ENCODE measurements around the gene TSPAN9.

TSPAN9 gene

DNA sequence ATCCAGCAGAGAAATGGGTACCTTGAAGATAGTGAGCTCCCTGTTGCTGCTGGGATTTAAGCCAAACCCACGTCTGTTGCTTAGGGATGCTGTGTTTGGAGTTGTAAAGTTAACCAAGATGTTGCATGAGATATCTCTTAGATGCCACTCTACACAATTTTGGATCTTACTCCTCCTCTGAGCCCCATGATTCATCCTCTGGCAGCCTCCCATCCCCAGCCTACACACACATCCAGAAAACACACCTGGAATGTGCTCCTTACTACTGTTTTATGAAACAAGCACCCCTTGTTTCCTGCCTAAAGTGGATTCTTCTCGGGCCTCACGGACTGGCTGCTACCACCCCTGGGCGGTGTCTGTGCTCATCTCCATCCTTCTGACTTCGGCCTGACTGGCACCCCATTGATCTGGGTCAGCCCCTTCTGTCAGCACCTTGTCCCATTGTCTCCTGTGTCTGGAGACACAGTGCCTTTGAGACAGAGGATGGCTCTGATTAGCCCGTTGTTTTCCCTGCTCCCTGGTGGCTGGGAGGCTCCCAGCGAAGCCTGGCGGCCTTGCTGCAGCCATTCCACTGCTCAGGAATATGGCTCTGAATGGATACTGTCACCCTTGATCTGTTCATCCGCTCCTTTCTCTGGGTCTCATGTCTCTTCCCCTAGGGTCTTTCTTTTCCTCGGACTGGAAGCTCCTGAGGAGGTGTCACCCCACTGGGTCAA is 24.3 kb downstream of the TSPAN9 start:
- no peak for DNase-seq (ENCODE audit: low read depth in 3 of 3)

- no peak for DNase-seq (ENCODE audit: low read depth in 3 of 3)
Observed at GRCh38 chr12:3102771-3103410, 25.7 kb downstream of the TSPAN9 start.

DNA sequence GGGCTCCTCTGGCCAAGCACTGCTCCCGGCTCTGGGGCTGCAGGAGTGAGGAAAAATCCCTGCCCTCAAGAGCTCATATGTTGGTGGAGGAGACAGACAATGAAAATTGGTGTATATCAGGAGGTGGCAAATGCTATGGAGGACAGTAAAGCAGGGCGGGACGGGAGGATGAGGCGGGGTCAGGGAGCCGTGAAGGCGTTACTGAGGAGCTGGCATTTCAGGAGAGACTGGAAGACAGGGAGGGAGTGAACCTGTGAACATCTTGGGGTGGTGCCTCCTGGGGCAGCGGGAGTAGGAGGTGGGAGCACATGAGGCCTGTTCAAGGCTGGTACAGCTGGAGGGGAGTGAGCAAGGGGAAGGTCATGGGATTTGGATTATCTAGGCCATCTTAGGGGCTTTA is 26.6 kb downstream of the TSPAN9 start:
- no peak for DNase-seq (ENCODE audit: low read depth in 3 of 3)

DNA sequence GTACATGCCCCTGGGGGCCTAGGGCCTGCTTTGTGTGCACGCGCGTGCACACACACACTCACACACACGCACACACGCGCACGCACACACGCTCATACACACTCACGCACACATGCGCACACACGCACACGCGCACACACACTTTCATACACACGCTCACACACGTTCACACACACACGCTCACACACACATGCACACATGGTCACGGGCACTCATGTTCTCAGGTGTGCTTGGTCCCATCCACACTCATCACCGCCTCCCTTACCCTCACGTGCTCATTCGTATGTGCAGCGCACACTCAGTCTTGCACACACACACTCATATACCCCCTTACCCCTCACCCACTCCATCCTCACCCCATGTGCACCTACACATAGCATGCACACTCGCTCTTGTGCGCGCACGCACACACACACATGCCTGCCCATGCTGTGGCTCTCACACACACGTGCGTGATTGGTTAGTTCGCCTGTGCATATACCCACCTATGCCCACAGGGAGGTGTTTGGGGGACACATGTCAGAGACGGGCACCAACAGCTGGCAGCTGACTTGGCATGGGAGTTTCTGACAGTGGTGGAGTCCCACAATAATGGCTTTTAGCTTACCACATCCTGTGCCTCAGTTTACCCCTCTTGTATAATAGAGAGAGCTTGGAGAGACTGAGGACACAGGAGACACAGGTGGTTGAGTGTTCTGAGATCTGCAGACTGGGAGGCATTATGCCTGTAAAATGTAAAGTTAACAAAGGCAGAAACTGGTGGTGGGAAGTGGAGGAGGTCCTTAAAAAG is 28.7 kb downstream of the TSPAN9 start:
- no peak for DNase-seq (ENCODE audit: low read depth in 3 of 3)

DNA sequence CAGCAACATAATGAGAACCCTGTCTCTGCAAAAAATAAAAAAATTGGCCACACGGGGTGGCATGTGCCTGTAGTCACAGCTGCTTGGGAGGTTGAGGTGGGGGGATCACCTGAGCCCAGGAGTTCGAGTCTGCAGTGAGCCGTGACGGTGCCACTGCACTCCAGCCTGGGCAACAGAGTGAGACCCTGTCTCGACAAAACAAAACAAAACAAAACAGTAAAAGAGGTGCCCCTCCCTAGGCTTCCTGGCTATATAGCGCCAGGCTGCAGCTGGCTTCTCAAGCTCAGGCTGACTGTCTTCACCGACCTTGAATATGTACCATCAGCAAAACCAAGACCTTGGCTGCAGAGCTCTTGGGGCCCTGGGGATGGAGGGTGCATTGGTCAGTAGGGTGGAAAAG is 29.4 kb downstream of the TSPAN9 start:
- DNase-seq (ENCODE audit: low read depth in 3 of 3), result no peak

- DNase-seq (ENCODE audit: low read depth in 3 of 3), result no peak
Observed at GRCh38 chr12:3107071-3107583, 29.9 kb downstream of the TSPAN9 start.

GRCh38 chr12:3107954-3108353 is 30.8 kb downstream of the TSPAN9 start:
- DNase-seq (ENCODE audit: low read depth in 3 of 3), result no peak

- no peak for DNase-seq (ENCODE audit: low read depth in 3 of 3)
Observed at GRCh38 chr12:3110578-3110977, 33.4 kb downstream of the TSPAN9 start.

- DNase-seq (ENCODE audit: low read depth in 3 of 3), result no peak
Observed at GRCh38 chr12:3113671-3114325, 36.6 kb downstream of the TSPAN9 start.

DNA sequence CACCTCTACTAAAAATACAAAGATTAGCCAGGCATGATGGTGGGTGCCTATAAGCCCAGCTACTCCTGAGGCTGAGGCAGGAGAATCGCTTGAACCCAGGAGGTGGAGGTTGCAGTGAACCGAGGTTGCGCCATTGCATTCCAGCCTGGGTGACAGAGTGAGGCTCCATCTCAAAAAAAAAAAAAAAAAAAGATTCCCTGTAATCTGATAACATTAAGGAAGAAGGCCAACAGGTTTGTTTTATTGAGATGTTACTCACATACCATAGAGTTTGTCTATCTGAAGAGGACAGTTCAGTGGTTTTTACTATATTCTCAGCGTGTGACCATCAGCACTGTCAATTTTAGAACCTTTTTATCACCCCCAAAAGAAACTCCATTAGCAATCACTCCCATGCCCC is 37.5 kb downstream of the TSPAN9 start:
- no peak for DNase-seq (ENCODE audit: low read depth in 3 of 3)

DNA sequence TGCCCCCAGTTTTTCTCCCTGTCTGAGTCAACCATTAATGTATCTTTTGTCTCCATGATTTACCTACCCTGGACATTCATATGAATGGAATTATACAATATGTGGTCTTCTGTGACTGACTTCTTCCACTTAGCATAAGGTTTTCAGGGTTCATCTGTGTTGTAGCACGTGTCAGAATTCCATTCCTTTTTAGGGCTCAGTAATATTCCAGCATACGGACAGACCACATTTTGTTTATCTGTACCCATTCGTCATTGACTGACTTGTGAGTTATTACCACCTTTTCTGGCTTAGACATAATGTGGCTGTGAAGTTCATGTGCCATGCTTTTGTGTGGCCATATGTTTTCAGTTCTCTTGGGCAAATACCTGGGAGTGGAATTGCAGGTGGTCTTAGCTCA is 37.9 kb downstream of the TSPAN9 start:
- DNase-seq (ENCODE audit: low read depth in 3 of 3), result no peak

DNA sequence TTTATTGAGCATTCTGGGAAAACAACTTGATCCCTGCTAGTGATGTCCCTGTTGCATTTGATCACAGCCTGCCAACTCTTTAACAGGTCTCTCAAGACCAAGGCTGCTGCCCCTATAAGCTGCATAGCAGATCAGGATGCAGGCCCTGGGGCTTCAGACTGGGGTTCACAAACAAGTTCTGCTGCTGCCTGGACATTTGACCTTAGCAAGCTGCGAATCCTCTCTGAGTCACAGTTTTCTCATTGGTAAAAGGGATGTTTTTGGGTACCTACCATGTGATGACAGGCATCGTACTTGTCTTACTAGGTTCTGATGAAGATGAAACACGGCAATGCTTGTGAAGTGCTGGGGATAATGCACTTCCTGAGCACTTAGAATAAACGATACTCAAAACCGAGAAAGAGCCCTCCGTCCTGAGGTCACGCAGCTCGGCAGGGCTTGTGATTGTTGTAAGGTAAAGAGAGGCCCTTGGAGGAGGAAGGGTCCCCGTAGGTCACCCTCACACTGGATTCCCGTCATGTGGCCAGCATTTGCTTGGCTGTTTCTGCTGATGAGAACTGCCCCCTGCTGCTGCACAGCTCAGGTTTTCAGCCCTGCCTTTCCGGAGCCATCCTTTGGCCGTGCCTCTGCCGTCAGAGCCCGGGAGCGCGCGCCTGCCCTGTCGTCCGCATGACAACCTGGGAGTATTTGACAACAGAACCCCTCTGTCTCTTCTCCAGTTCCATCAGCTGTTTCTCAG is 39.1 kb downstream of the TSPAN9 start:
- no peak for DNase-seq (ENCODE audit: low read depth in 3 of 3)

DNA sequence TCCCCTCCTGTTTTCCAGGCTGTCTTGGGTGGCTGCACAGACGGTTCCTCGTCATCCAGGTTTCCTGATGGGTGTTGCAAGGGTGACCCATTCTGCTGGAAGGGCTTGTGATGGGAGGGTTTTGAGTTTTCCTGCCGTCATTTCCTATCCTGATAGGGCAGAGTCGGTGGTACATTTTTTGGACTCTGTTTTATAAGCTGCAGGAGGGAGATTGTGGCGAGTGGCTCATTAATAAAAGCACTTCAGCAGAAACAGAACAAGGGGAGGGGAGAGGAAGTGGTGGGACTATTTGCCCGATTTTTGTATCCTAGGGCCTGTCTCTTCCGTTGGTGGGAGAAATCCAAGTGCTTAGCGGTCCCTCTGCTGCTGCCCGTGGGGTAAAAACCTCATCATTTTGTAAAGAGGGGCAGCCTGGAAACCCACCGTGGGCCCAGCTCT is 40.0 kb downstream of the TSPAN9 start:
- DNase-seq (ENCODE audit: low read depth in 3 of 3), result no peak

DNA sequence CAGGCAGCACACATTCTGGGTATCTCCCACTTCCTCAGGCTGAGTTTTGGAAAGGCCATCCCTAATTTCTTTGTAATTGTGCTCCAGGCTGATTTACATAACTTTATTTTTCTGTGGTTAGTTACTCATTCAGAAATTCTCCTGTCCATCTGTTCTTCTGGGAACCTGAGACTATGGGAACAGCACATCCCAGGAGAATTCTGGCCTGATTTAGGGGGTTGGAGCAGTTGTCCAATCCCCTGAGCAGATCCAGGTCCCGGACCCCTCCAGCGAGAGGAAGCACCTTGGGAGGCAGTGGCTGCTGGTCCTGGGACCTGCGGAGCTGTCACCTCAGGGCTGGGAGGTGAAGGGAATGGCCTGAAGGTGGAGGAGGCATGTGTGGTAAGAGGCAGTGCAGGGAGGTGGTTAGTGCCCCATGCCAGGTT is 40.4 kb downstream of the TSPAN9 start:
- no peak for DNase-seq (ENCODE audit: low read depth in 3 of 3)

DNA sequence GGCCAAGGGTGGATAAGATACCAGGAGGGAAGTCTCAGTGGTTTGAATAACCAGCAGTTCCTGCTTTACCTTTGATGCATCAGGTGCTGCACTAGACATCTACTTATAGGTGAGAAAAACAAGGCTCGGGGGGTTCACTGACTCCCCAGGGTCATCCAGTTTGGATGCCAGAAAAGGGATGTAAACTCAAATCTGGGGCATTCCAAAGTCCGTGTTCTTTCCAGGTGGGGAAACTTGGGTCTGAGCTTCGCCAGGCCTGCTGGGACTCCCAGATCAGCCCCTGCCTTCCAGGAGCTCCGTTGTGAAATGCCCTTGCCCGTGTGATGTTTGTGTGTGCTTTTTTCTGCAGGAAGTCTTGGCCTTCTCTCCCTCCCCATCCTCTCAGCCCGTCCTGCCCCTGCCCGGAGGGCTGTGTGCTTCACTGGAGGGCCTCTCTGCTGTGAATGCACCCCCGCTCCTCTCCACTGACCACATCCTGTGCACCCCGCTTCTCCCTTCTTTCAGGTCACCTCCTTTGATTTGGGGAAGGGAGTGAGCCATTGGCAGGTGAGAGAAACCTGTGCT is 42.1 kb downstream of the TSPAN9 start:
- DNase-seq (ENCODE audit: low read depth in 3 of 3), result no peak

DNA sequence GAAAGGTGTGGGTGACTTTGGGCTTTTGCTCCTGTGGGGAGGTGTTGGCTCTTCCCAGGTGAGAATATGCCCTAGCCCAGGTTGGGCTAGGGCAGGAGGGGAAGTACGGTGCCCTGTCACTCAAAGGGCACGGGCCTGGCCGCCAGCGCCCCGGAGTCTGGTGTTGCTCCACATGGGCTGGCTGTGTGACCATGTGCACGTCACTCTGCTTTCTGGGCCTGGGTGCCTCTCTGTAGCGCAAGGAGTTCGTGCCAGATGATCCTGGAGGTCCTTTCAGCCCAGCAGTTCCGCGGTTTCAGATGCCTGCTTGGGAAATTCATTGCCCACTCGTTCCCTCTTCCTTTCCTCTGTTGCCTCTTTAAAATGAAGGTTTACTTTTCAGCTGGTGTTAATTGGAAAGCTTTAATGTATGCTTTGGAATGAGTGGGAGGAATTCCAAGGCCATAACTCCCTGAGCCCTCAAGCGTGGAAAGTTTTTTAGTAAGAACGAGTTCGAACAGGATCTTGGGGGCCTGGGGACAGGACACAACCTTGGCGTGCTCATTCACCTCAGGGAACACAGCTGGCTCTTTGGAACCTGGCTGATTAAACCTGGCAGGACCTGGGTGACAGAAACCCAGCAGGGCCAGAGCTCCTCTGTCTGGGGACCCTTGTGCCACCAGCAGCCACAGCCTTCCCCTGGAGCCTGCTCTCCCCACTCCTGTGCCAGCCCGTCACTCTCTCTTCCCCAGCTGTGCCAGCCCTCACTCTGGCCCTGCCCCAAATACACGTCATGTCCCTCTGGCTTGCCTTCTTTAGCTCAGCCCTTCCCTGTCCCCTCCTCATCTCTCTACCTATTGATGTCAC is 42.8 kb downstream of the TSPAN9 start:
- DNase-seq (ENCODE audit: low read depth in 3 of 3), result no peak

GRCh38 chr12:3120701-3121100 is 43.5 kb downstream of the TSPAN9 start:
- DNase-seq (ENCODE audit: low read depth in 3 of 3), result no peak

GRCh38 chr12:3122841-3123678 is 45.9 kb downstream of the TSPAN9 start:
- DNase-seq (ENCODE audit: low read depth in 3 of 3), result no peak

- DNase-seq (ENCODE audit: low read depth in 3 of 3), result no peak
Observed at GRCh38 chr12:3123729-3124128, 46.5 kb downstream of the TSPAN9 start.

All from stimulated activated CD4-positive, alpha-beta T cell treated with anti-CD3 and anti-CD28 coated beads, TNF-alpha, amount 100 ng/mL, for 48 hours (primary cell).